ENCODE results near the gene NUP93. TPM values are rescaled to one million over a fixed set of nuclear protein-coding genes. Genes with fewer than 3 reads are reported as not detected.

NUP93 gene
- total and polyA plus RNA-seq, 2 experiments from 2014 or later, result 23.5 to 35.7 TPM

DNA sequence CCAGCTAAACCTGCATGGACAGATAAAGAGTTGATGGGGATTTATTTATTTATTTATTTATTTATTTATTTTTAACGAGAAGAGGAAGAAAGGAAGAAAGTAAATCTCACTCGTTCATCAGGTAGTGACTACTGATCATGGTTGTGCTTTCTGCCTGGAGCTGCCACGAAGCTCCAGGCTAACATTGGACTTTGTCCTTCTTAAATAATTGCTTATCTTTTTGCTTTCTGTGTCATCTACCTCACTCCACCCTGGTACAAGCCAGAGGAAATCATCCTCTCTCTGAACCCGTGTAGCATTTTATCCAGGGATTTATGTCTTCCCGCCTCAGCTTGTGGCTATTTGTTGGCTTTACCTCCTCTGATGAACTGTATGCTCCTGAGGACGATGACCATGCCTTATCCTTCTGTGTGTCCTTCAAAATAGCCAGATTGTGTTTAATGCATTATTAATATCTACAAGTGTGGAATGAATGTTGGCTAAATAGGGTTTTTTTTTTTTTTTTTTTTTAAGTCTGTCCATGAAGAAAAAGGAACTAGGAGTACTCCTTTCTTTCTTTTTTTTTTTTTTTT lies 127.0 kb downstream of the NUP93 start:
- H3K4me1 ChIP-seq (ENCODE audit: insufficient read depth), result peaks cover 27% of the 10 kb centered on the region
- no peaks in the 10 kb centered on the region for H4K20me1 ChIP-seq (ENCODE audit: insufficient read depth, poor library complexity, severe bottlenecking)
- WGBS (ENCODE audit: low lambda C conversion rate, missing lambda C conversion rate), result 48% methylated on average over 6 of the region's 6 CpGs
- DNase-seq (ENCODE audit: low spot score), result peak; percentile 57
- H3K36me3 ChIP-seq (replicated peaks; ENCODE audit: insufficient read depth, low read depth), result no peaks in the 10 kb centered on the region
- TF ChIP-seq EZH2 (IDR thresholded peaks at IDR 0.05; ENCODE audit: borderline replicate concordance), result no peak
- no peaks in the 10 kb centered on the region for H3K79me2 ChIP-seq
- H3K27ac ChIP-seq, result peak overlapping the region; percentile 55
- H3K9me3 ChIP-seq (ENCODE audit: low read depth), result no peaks in the 10 kb centered on the region
- peak overlapping the region; percentile 28 for H3K4me2 ChIP-seq
- no peak overlapping the region for H2AFZ ChIP-seq
- no peak overlapping the region for H3K4me3 ChIP-seq
- H3K27me3 ChIP-seq, result no peaks in the 10 kb centered on the region
- no peaks in the 10 kb centered on the region for H3K9me2 ChIP-seq (replicated peaks; ENCODE audit: insufficient read depth)

- H4K20me1 ChIP-seq (ENCODE audit: insufficient read depth, poor library complexity, severe bottlenecking), result no peaks in the 10 kb centered on the region
- no peaks in the 10 kb centered on the region for H3K79me2 ChIP-seq
- no peaks in the 10 kb centered on the region for H3K27me3 ChIP-seq
- TF ChIP-seq, protein P1, sequence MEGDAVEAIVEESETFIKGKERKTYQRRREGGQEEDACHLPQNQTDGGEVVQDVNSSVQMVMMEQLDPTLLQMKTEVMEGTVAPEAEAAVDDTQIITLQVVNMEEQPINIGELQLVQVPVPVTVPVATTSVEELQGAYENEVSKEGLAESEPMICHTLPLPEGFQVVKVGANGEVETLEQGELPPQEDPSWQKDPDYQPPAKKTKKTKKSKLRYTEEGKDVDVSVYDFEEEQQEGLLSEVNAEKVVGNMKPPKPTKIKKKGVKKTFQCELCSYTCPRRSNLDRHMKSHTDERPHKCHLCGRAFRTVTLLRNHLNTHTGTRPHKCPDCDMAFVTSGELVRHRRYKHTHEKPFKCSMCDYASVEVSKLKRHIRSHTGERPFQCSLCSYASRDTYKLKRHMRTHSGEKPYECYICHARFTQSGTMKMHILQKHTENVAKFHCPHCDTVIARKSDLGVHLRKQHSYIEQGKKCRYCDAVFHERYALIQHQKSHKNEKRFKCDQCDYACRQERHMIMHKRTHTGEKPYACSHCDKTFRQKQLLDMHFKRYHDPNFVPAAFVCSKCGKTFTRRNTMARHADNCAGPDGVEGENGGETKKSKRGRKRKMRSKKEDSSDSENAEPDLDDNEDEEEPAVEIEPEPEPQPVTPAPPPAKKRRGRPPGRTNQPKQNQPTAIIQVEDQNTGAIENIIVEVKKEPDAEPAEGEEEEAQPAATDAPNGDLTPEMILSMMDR (IDR thresholded peaks at IDR 0.05; ENCODE audit: poor library complexity), result no peak
- TF ChIP-seq EZH2 (IDR thresholded peaks at IDR 0.05; ENCODE audit: borderline replicate concordance) (no peak), EZH2phosphoT487 (IDR thresholded peaks at IDR 0.05; ENCODE audit: low read depth, severe bottlenecking, unreplicated experiment) (no peak)
- no peaks in the 10 kb centered on the region for H3K9me3 ChIP-seq (ENCODE audit: low read depth)
- no peak overlapping the region for H2AFZ ChIP-seq
- DNase-seq (ENCODE audit: low spot score), result no peak
- H3K4me3 ChIP-seq, result no peak overlapping the region
- 95% methylated on average over 14 of the region's 14 CpGs for WGBS (ENCODE audit: low lambda C conversion rate, missing lambda C conversion rate)
- H3K9me2 ChIP-seq (replicated peaks; ENCODE audit: insufficient read depth), result no peaks in the 10 kb centered on the region
- no peak overlapping the region for H3K4me2 ChIP-seq
- H3K36me3 ChIP-seq (replicated peaks; ENCODE audit: insufficient read depth, low read depth), result no peaks in the 10 kb centered on the region
- H3K27ac ChIP-seq, result no peak overlapping the region
- peaks cover 29% of the 10 kb centered on the region for H3K4me1 ChIP-seq (ENCODE audit: insufficient read depth)
Measured at GRCh38 chr16:56858374-56858773, 128.4 kb downstream of the NUP93 start.

- no peak overlapping the region for H3K27ac ChIP-seq
- H3K4me2 ChIP-seq, result no peak overlapping the region
- H3K4me3 ChIP-seq, result no peak overlapping the region
- peaks cover 29% of the 10 kb centered on the region for H3K4me1 ChIP-seq (ENCODE audit: insufficient read depth)
- TF ChIP-seq EZH2phosphoT487 (IDR thresholded peaks at IDR 0.05; ENCODE audit: low read depth, severe bottlenecking, unreplicated experiment), result no peak
- TF ChIP-seq EZH2 (IDR thresholded peaks at IDR 0.05; ENCODE audit: borderline replicate concordance), result no peak
- TF ChIP-seq, protein P1 (IDR thresholded peaks at IDR 0.05; ENCODE audit: poor library complexity), result no peak
- H3K36me3 ChIP-seq (replicated peaks; ENCODE audit: insufficient read depth, low read depth), result no peaks in the 10 kb centered on the region
- no peaks in the 10 kb centered on the region for H3K27me3 ChIP-seq
- no peaks in the 10 kb centered on the region for H3K79me2 ChIP-seq
- H3K9me3 ChIP-seq (ENCODE audit: low read depth), result no peaks in the 10 kb centered on the region
- no peaks in the 10 kb centered on the region for H3K9me2 ChIP-seq (replicated peaks; ENCODE audit: insufficient read depth)
- H2AFZ ChIP-seq, result no peak overlapping the region
- no peak for DNase-seq (ENCODE audit: low spot score)
- H4K20me1 ChIP-seq (ENCODE audit: insufficient read depth, poor library complexity, severe bottlenecking), result no peaks in the 10 kb centered on the region
- 87% methylated on average over 2 of the region's 2 CpGs for WGBS (ENCODE audit: low lambda C conversion rate, missing lambda C conversion rate)
Measured at GRCh38 chr16:56859636-56860035, 129.7 kb downstream of the NUP93 start.

- no peaks in the 10 kb centered on the region for H3K79me2 ChIP-seq
- H3K4me3 ChIP-seq, result no peak overlapping the region
- H3K9me3 ChIP-seq (ENCODE audit: low read depth), result no peaks in the 10 kb centered on the region
- H4K20me1 ChIP-seq (ENCODE audit: insufficient read depth, poor library complexity, severe bottlenecking), result no peaks in the 10 kb centered on the region
- H3K4me1 ChIP-seq (ENCODE audit: insufficient read depth), result peaks cover 29% of the 10 kb centered on the region
- no peaks in the 10 kb centered on the region for H3K36me3 ChIP-seq (replicated peaks; ENCODE audit: insufficient read depth, low read depth)
- H3K9me2 ChIP-seq (replicated peaks; ENCODE audit: insufficient read depth), result no peaks in the 10 kb centered on the region
- H3K4me2 ChIP-seq, result peak overlapping the region; percentile 58
- TF ChIP-seq EZH2phosphoT487 (IDR thresholded peaks at IDR 0.05; ENCODE audit: low read depth, severe bottlenecking, unreplicated experiment), result no peak
- TF ChIP-seq EZH2 (IDR thresholded peaks at IDR 0.05; ENCODE audit: borderline replicate concordance), result no peak
- TF ChIP-seq, protein P1 (IDR thresholded peaks at IDR 0.05; ENCODE audit: poor library complexity), result no peak
- 71% methylated on average over 9 of the region's 9 CpGs for WGBS (ENCODE audit: low lambda C conversion rate, missing lambda C conversion rate)
- no peak for DNase-seq (ENCODE audit: low spot score)
- H3K27ac ChIP-seq, result peak overlapping the region; percentile 58
- H2AFZ ChIP-seq, result no peak overlapping the region
- H3K27me3 ChIP-seq, result no peaks in the 10 kb centered on the region
Measured at GRCh38 chr16:56860226-56861020, 130.5 kb downstream of the NUP93 start.

Measured in hepatocyte (in vitro differentiated cells).